Body of pancreas (tissue), 4 donors: ENCODE measurements around the gene GABRR1. TPM values are rescaled to one million over a fixed set of nuclear protein-coding genes. Genes with fewer than 3 reads are reported as not detected.
A peak's percentile ranks its signal among the peaks of the same experiment; 100 is the strongest.
"Not testable (repeated sequence)": the region's sequence is repeated elsewhere in the genome, so short reads cannot be mapped to it uniquely, and the experiment has no call there.

Experiments used
- ATAC-seq: fragments of 150-250 bp; one replicate; pipeline ENCODE4 v1.9.1; 2016
- DNase-seq, 4 donors: peaks; one replicate each; pipeline ENCODE4 v3.0.0-alpha.2; 2019
- H3K27ac ChIP-seq, 4 donors: fragments of 200-600 bp; sonication (generic); 1 replicate in 3 of 4; 2 replicates in 1 of 4; pipeline versions ENCODE4 v1.5.1 to v1.6.1; 2016 to 2019; ENCODE audit warnings: mild to moderate bottlenecking in 1 of 4, mixed read lengths in 1 of 4, moderate library complexity in 1 of 4
- H3K27me3 ChIP-seq, 2 donors: fragments of 200-600 bp; sonication (generic); one replicate each; pipeline ENCODE4 v1.6.0; 2016; ENCODE audit warnings: mild to moderate bottlenecking in 1 of 2
- H3K36me3 ChIP-seq, 2 donors: fragments of 200-600 bp; sonication (generic); replicated peaks in 1 of 2; 2 replicates each; pipeline ENCODE4 v1.5.1; 2016; ENCODE audit warnings: low read depth in 2 of 2; ENCODE audit not compliant: insufficient read depth in 1 of 2
- H3K4me1 ChIP-seq: fragments of 200-600 bp; sonication (generic); one replicate; pipeline ENCODE4 v1.6.0; 2016
- H3K4me3 ChIP-seq, 2 donors: fragments of 200-600 bp; sonication (generic); 1 replicate in 1 of 2; 2 replicates in 1 of 2; pipeline ENCODE4 v1.5.1; 2016 to 2019
- H3K9me3 ChIP-seq, 3 donors: fragments of 200-600 bp; sonication (generic); 1 replicate in 2 of 3; 2 replicates in 1 of 3; pipeline ENCODE4 v1.5.1; 2016
- POLR2A ChIP-seq, 3 donors: fragments of 450-650 bp; IDR thresholded peaks; one replicate each; pipeline ENCODE4 v1.6.1; 2016; ENCODE audit warnings: antibody characterized with exemption in 3 of 3, mild to moderate bottlenecking in 2 of 3
- WGBS, 2 donors: methylation state at CpG; one replicate each; pipeline ENCODE4 v1.1.5; 2017; 5-methylcytosine and 5-hydroxymethylcytosine counted together
- intact Hi-C: fragments of 100-400 bp; cut with DNase I; formaldehyde crosslinking; loops from one replicate; pipeline ENCODE4 v1.15.1; 2023
- total RNA-seq, 2 donors: library from RNA; depleted of rRNA; stranded (reverse); fragments of >200 nt; gene quantifications; one replicate each; pipeline ENCODE4 v1.1.0, GENCODE V29; 2016
- TF ChIP-seq, protein P1 (sequence below), 7 experiments: fragments of 450-650 bp in 4 of 7; fragments of 200-600 bp in 3 of 7; sonication (generic) in 3 of 7; IDR thresholded peaks; one replicate each; pipeline ENCODE4 v1.5.1; 2016 to 2019; ENCODE audit warnings: antibody characterized with exemption in 7 of 7

GABRR1 gene
- total RNA-seq, 2 donors from 2014 or later = not detected

DNA sequence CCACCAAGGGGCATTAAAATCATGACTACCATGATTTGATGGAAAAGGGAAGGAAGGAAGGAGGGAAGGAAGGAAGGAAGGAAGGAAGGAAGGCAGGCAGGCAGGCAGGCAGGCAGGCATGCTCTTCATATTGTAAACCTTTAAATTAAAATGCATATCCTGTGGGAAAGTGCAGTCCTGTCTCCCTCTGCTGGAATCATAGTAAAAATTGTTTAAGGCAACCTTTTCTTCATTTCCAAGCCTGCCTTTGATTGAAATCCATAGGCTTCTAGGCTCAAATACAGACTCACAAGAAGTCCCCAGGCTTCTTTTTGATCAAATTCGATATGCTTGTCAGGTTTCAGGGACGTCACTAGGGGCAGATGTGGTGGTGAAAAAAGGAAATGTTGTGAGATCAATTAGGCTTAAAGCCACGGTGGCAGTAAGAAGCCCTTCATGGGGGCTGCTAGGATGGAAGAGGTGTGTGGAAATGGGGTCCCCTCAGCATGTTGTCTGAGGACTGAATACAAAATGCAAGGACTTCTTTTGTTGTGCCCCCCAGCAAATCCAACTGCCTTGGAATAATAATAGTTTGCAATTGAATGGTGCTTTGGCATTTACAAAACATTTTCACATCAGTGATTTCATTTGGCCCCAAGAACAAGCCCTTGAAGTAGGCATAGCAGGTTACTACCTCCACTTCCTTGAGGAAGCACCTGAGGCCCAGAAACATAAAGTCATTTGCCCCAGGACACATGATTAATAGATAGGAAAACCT is 25.6 kb upstream of the GABRR1 start:
- WGBS, 2 donors = 22 to 23% methylated on average over 3 of the region's 3 CpGs
- intact Hi-C loops = loop anchor here (5.0 to 10.0 kb wide), 2 partner anchors 118 to 260 kb away; no protein-coding TSS in a partner anchor
- H3K4me3 ChIP-seq = no peak overlapping the region
- no peaks in the 10 kb centered on the region for H3K36me3 ChIP-seq
- no peaks in the 10 kb centered on the region for H3K27me3 ChIP-seq
- no peaks in the 10 kb centered on the region for H3K4me1 ChIP-seq
- DNase-seq (peak in 1 of 4 donors; percentile 7), ATAC-seq (no peak)
- H3K27ac ChIP-seq = no peak overlapping the region
- TF ChIP-seq, protein P1, sequence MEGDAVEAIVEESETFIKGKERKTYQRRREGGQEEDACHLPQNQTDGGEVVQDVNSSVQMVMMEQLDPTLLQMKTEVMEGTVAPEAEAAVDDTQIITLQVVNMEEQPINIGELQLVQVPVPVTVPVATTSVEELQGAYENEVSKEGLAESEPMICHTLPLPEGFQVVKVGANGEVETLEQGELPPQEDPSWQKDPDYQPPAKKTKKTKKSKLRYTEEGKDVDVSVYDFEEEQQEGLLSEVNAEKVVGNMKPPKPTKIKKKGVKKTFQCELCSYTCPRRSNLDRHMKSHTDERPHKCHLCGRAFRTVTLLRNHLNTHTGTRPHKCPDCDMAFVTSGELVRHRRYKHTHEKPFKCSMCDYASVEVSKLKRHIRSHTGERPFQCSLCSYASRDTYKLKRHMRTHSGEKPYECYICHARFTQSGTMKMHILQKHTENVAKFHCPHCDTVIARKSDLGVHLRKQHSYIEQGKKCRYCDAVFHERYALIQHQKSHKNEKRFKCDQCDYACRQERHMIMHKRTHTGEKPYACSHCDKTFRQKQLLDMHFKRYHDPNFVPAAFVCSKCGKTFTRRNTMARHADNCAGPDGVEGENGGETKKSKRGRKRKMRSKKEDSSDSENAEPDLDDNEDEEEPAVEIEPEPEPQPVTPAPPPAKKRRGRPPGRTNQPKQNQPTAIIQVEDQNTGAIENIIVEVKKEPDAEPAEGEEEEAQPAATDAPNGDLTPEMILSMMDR (IDR thresholded peaks at IDR 0.05) = peak; percentile 27 to 76 (median 65)
- TF ChIP-seq POLR2A (IDR thresholded peaks at IDR 0.05) = no peak
- no peaks in the 10 kb centered on the region for H3K9me3 ChIP-seq

DNA sequence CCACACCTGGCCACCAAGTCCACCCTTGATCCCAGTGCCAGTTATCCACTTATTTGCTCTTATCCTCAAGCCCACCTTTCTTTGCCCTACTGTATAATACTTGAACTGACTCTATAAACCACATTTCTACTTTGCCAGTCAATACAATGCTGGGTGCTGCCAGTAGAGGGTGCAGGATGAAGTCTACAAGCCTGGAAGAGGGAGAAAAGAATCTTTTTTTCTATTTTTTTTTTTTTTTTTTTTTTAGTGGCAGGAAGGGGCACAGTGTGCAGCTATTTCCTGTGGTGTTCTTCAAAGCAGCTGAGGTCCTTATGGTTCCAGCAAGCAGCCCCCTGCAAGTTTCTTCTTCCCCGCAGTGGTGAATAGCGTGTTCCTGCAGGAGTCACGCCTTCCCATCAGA is 22.2 kb upstream of the GABRR1 start:
- H3K9me3 ChIP-seq = no peaks in the 10 kb centered on the region
- no peaks in the 10 kb centered on the region for H3K4me1 ChIP-seq
- H3K27me3 ChIP-seq = no peaks in the 10 kb centered on the region
- ATAC-seq (no peak), DNase-seq (no peak)
- H3K27ac ChIP-seq = no peak overlapping the region
- 82 to 93% methylated on average over 3 of the region's 3 CpGs for WGBS, 2 donors
- intact Hi-C loops = no loop called here
- no peak for TF ChIP-seq POLR2A (IDR thresholded peaks at IDR 0.05)
- no peak overlapping the region for H3K4me3 ChIP-seq
- no peaks in the 10 kb centered on the region for H3K36me3 ChIP-seq

DNA sequence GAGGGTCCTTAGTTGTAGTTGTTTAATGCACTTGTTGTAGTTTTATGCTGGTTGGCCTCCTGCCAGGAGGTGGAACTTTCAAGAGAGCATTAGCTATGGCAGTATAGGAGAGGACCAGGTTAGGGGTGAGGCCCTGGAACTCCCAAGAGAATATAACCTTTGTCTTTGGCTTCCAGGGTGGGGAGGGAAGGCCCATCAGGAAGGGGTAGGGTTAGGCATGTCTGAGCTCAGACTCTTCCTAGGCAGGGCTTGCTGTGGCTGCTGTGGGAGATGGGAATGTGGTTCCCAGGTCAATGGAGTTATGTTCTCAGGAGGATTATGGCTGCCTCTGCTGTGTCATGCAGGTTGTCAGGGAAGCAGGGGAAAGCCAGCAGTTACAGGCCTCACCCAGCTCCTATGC is 20.0 kb upstream of the GABRR1 start:
- Histone ChIP-seq H3K27me3 (no peaks in the 10 kb centered on the region), H3K27ac (no peak overlapping the region), H3K4me1 (no peaks in the 10 kb centered on the region), H3K9me3 (no peaks in the 10 kb centered on the region), H3K4me3 (no peak overlapping the region), H3K36me3 (no peaks in the 10 kb centered on the region)
- ATAC-seq = no peak
- no peak for DNase-seq
- intact Hi-C loops = no loop called here
- TF ChIP-seq POLR2A (IDR thresholded peaks at IDR 0.05) = no peak
- TF ChIP-seq, protein P1 (IDR thresholded peaks at IDR 0.05) = no peak

DNA sequence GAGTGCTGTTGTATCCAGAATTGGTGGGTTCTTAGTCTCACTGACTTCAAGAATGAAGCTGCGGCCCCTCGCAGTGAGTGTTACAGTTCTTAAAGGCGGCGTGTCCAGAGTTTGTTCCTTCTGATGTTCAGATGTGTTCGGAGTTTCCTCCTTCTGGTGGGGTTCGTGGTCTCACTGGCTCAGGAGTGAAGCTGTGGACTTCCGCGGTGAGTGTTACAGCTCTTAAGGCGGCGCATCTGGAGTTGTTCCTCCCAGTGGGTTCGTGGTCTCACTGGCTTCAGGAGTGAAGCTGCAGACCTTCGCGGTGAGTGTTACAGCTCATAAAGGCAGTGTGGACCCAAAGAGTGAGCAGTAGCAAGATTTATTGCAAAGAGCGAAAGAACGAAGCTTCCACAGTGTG is 16.4 kb upstream of the GABRR1 start:
- ATAC-seq, DNase-seq, H3K4me3 ChIP-seq, H3K9me3 ChIP-seq, H3K36me3 ChIP-seq, H3K4me1 ChIP-seq, H3K27ac ChIP-seq, H3K27me3 ChIP-seq, intact Hi-C loops: not testable (repeated sequence)
- 77 to 85% methylated on average over 14 to 15 of the region's 15 CpGs for WGBS, 2 donors

DNA sequence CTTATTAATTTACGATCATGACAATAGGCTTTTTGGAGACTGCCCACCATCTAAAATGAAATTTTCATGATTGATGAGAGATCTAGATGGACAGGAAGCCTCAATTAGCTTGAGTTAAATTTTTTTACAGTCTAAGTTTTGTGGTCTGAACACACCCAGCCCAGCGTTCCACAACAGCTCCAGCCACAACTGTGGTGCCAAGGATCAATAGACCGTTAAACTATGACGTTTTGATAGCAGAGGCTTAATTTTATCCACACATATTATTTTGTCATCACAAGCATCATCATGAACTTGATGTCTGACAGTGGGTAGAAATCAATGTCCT is 5.5 kb upstream of the GABRR1 start:
- Histone ChIP-seq H3K36me3 (no peaks in the 10 kb centered on the region), H3K4me1 (no peaks in the 10 kb centered on the region), H3K27ac (no peak overlapping the region), H3K4me3 (no peak overlapping the region), H3K27me3 (no peaks in the 10 kb centered on the region), H3K9me3 (no peaks in the 10 kb centered on the region)
- TF ChIP-seq, protein P1 (IDR thresholded peaks at IDR 0.05) = no peak
- TF ChIP-seq POLR2A (IDR thresholded peaks at IDR 0.05) = no peak
- intact Hi-C loops = no loop called here
- ATAC-seq = no peak
- no peak for DNase-seq
- WGBS, 2 donors = 64% methylated on average over 4 of the region's 4 CpGs
